GM23338 (cell line): ENCODE data around the gene MED27. TPM values are rescaled to one million over a fixed set of nuclear protein-coding genes. Genes with fewer than 3 reads are reported as not detected.

Experiments
- ATAC-seq: fragments of 200-7000 bp; cut with Tn5 transposase; 3 replicates; pipeline ENCODE4 v1.9.1; 2020
- DNase-seq: peaks from one replicate; pipeline ENCODE4 v3.0.0-alpha.2; 2015; ENCODE audit warnings: low spot score
- H2AFZ ChIP-seq: fragments of 200-600 bp; sonication (generic); 2 replicates; pipeline ENCODE4 v1.8.0; 2016; ENCODE audit warnings: antibody characterized with exemption, mild to moderate bottlenecking, moderate library complexity
- H3F3A ChIP-seq: fragments of 200-600 bp; sonication (generic); replicated peaks from 2 replicates; pipeline ENCODE4 v1.8.0; 2017; ENCODE audit warnings: antibody characterized with exemption, mixed run types, low read depth
- H3K27ac ChIP-seq: fragments of 200-600 bp; sonication (generic); 2 replicates; pipeline ENCODE4 v1.6.1; 2016; ENCODE audit warnings: low read depth
- H3K27me3 ChIP-seq: fragments of 200-600 bp; sonication (generic); 2 replicates; pipeline ENCODE4 v1.8.0; 2016; ENCODE audit warnings: mild to moderate bottlenecking, mixed run types, moderate library complexity; ENCODE audit not compliant: insufficient read depth
- H3K36me3 ChIP-seq: fragments of 200-600 bp; sonication (generic); 2 replicates; pipeline ENCODE4 v1.8.0; 2016; ENCODE audit warnings: mild to moderate bottlenecking; ENCODE audit not compliant: insufficient read depth
- H3K4me1 ChIP-seq: fragments of 200-600 bp; sonication (generic); 2 replicates; pipeline ENCODE4 v1.8.0; 2016; ENCODE audit warnings: mild to moderate bottlenecking, moderate library complexity; ENCODE audit not compliant: insufficient read depth
- H3K4me2 ChIP-seq: fragments of 200-600 bp; sonication (generic); 2 replicates; pipeline ENCODE4 v1.7.1; 2017; ENCODE audit warnings: mixed run types
- H3K4me3 ChIP-seq: fragments of 200-600 bp; sonication (generic); 2 replicates; pipeline ENCODE4 v1.6.1; 2016; ENCODE audit warnings: mixed run types
- H3K79me2 ChIP-seq: fragments of 200-600 bp; sonication (generic); replicated peaks from 2 replicates; pipeline ENCODE4 v1.8.0; 2017; ENCODE audit warnings: mild to moderate bottlenecking; ENCODE audit not compliant: insufficient read depth
- H3K9me2 ChIP-seq: fragments of 200-600 bp; sonication (generic); 2 replicates; pipeline ENCODE4 v1.8.0; 2017; ENCODE audit not compliant: insufficient read depth
- H4K20me1 ChIP-seq: fragments of 200-600 bp; sonication (generic); replicated peaks from 2 replicates; pipeline ENCODE4 v1.8.0; 2017; ENCODE audit warnings: mild to moderate bottlenecking; ENCODE audit not compliant: insufficient read depth
- H3K27ac Mint-ChIP-seq: 2 replicates; pipeline ENCODE4 v1.8.0; 2020; ENCODE audit warnings: inconsistent platforms, mild to moderate bottlenecking, moderate library complexity, mixed read lengths
- H3K27me3 Mint-ChIP-seq: 3 replicates; pipeline ENCODE4 v1.8.0; 2022; ENCODE audit warnings: low read depth, mild to moderate bottlenecking, moderate library complexity, mixed read lengths, inconsistent platforms; ENCODE audit not compliant: insufficient read depth, poor library complexity
- H3K36me3 Mint-ChIP-seq: 3 replicates; pipeline ENCODE4 v1.8.0; 2021; ENCODE audit warnings: low read depth, mild to moderate bottlenecking, inconsistent platforms, moderate library complexity, mixed read lengths
- H3K4me1 Mint-ChIP-seq: 3 replicates; pipeline ENCODE4 v1.8.0; 2020; ENCODE audit warnings: mild to moderate bottlenecking, inconsistent platforms, mixed read lengths
- H3K4me3 Mint-ChIP-seq: 3 replicates; pipeline ENCODE4 v1.8.0; 2021; ENCODE audit warnings: moderate library complexity, mild to moderate bottlenecking, inconsistent platforms, mixed read lengths
- H3K9me3 Mint-ChIP-seq: 3 replicates; pipeline ENCODE4 v1.8.0; 2020; ENCODE audit warnings: moderate library complexity, mild to moderate bottlenecking, inconsistent platforms, mixed read lengths
- CREB1 ChIP-seq: fragments of 250-450 bp; sonication (Bioruptor Pico); IDR thresholded peaks from 2 replicates; pipeline ENCODE4 v1.5.0; 2020; ENCODE audit warnings: low read depth, mild to moderate bottlenecking, moderate library complexity
- CTCF ChIP-seq, 2 experiments: fragments of 200-600 bp in 1 of 2; sonication (generic) in 1 of 2; conservative IDR thresholded peaks; 2 replicates each; pipeline versions ENCODE4 v1.5.1 to v1.6.1; 2016 to 2017; ENCODE audit warnings: antibody characterized with exemption in 2 of 2, low read depth in 2 of 2, mild to moderate bottlenecking in 2 of 2, moderate library complexity in 1 of 2
- EZH2 ChIP-seq: fragments of 200-600 bp; sonication (generic); IDR thresholded peaks from one replicate; pipeline ENCODE4 v1.8.0; 2017; ENCODE audit warnings: antibody characterized with exemption, mild to moderate bottlenecking, low read depth; ENCODE audit not compliant: unreplicated experiment
- EZH2phosphoT487 ChIP-seq: fragments of 200-600 bp; sonication (generic); IDR thresholded peaks from one replicate; pipeline ENCODE4 v1.8.1; 2018; ENCODE audit warnings: antibody characterized with exemption; ENCODE audit not compliant: unreplicated experiment
- JUNB ChIP-seq: IDR thresholded peaks from one replicate; pipeline ENCODE4 v1.6.1; 2016; ENCODE audit warnings: antibody characterized with exemption; ENCODE audit not compliant: unreplicated experiment
- NANOG ChIP-seq: IDR thresholded peaks from 2 replicates; pipeline ENCODE4 v1.6.1; 2016; ENCODE audit warnings: antibody characterized with exemption, borderline replicate concordance
- POLR2AphosphoS5 ChIP-seq: IDR thresholded peaks from 2 replicates; pipeline ENCODE4 v1.6.1; 2016; ENCODE audit warnings: antibody characterized with exemption, low read depth
- STAT1 ChIP-seq: IDR thresholded peaks from one replicate; pipeline ENCODE4 v1.6.1; 2016; ENCODE audit warnings: antibody characterized with exemption; ENCODE audit not compliant: unreplicated experiment
- ZNF114 ChIP-seq: fragments of 250-450 bp; sonication (Bioruptor Pico); IDR thresholded peaks from 2 replicates; pipeline ENCODE4 v1.5.0; 2020; ENCODE audit warnings: mild to moderate bottlenecking, moderate library complexity
- ZNF331 ChIP-seq: fragments of 250-450 bp; sonication (Bioruptor Pico); IDR thresholded peaks from 2 replicates; pipeline ENCODE4 v1.5.0; 2020; ENCODE audit warnings: low read depth, mild to moderate bottlenecking, moderate library complexity
- polyA plus RNA-seq: library from polyadenylated mRNA; unstranded; fragments of >200 nt; fragmentation: Nextera tagmentation; extraction: Ambion mirVana; gene quantifications from 2 replicates; pipeline ENCODE4 v1.2.1, GENCODE V29; 2016
- total RNA-seq: library from RNA; depleted of rRNA; stranded (reverse); fragments of >200 nt; shearing (Covaris generic); gene quantifications from 2 replicates; pipeline ENCODE4 v1.2.3, GENCODE V29; 2014
- TF ChIP-seq, protein P1 (sequence below): IDR thresholded peaks from 2 replicates; pipeline ENCODE4 v1.6.1; 2016; ENCODE audit warnings: antibody characterized with exemption
- TF ChIP-seq, protein P2 (sequence below): fragments of 250-450 bp; sonication (Bioruptor Pico); IDR thresholded peaks from 2 replicates; pipeline ENCODE4 v1.5.0; 2020; ENCODE audit warnings: mild to moderate bottlenecking, moderate library complexity
- TF ChIP-seq, protein P3 (sequence below): IDR thresholded peaks from one replicate; pipeline ENCODE4 v1.6.1; 2018; ENCODE audit warnings: antibody characterized with exemption; ENCODE audit not compliant: unreplicated experiment

Gene MED27
- total and polyA plus RNA-seq, 2 experiments from 2014 or later = 30.6 to 35.0 TPM

DNA sequence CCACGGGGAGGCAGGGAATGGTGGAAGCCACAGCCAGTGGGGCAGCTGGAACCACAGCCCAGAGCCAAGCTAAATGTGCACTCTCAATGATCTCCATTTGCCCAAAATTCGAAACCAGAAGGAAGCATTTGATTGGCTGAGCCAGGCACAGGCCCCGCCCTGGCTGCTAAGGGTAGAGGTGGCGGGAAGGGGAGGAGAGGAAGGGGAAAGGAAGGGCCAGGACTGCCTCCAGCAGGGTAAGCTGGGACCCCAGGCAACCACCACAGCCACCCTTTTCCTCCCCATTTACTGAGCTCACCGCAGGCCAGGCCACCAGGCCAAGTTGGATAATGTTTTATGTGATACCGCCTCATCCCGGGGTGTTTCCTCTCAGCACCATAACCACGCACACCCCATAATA is 239.4 kb downstream of the MED27 start:
- H3K27ac ChIP-seq = no peak overlapping the region
- H4K20me1 ChIP-seq = no peaks in the 10 kb centered on the region
- no peak for TF ChIP-seq POLR2AphosphoS5
- no peak for TF ChIP-seq JUNB
- no peak for TF ChIP-seq STAT1
- TF ChIP-seq CREB1 (CRISPR knock-in tag) = no peak
- TF ChIP-seq, protein P1, sequence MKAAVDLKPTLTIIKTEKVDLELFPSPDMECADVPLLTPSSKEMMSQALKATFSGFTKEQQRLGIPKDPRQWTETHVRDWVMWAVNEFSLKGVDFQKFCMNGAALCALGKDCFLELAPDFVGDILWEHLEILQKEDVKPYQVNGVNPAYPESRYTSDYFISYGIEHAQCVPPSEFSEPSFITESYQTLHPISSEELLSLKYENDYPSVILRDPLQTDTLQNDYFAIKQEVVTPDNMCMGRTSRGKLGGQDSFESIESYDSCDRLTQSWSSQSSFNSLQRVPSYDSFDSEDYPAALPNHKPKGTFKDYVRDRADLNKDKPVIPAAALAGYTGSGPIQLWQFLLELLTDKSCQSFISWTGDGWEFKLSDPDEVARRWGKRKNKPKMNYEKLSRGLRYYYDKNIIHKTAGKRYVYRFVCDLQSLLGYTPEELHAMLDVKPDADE = no peak
- TF ChIP-seq EZH2 = no peak
- TF ChIP-seq CTCF (conservative IDR thresholded peaks at IDR 0.05; ENCODE audit: low read depth in 2 of 2) = no peak
- no peak for TF ChIP-seq ZNF114 (CRISPR knock-in tag)
- TF ChIP-seq, protein P2, sequence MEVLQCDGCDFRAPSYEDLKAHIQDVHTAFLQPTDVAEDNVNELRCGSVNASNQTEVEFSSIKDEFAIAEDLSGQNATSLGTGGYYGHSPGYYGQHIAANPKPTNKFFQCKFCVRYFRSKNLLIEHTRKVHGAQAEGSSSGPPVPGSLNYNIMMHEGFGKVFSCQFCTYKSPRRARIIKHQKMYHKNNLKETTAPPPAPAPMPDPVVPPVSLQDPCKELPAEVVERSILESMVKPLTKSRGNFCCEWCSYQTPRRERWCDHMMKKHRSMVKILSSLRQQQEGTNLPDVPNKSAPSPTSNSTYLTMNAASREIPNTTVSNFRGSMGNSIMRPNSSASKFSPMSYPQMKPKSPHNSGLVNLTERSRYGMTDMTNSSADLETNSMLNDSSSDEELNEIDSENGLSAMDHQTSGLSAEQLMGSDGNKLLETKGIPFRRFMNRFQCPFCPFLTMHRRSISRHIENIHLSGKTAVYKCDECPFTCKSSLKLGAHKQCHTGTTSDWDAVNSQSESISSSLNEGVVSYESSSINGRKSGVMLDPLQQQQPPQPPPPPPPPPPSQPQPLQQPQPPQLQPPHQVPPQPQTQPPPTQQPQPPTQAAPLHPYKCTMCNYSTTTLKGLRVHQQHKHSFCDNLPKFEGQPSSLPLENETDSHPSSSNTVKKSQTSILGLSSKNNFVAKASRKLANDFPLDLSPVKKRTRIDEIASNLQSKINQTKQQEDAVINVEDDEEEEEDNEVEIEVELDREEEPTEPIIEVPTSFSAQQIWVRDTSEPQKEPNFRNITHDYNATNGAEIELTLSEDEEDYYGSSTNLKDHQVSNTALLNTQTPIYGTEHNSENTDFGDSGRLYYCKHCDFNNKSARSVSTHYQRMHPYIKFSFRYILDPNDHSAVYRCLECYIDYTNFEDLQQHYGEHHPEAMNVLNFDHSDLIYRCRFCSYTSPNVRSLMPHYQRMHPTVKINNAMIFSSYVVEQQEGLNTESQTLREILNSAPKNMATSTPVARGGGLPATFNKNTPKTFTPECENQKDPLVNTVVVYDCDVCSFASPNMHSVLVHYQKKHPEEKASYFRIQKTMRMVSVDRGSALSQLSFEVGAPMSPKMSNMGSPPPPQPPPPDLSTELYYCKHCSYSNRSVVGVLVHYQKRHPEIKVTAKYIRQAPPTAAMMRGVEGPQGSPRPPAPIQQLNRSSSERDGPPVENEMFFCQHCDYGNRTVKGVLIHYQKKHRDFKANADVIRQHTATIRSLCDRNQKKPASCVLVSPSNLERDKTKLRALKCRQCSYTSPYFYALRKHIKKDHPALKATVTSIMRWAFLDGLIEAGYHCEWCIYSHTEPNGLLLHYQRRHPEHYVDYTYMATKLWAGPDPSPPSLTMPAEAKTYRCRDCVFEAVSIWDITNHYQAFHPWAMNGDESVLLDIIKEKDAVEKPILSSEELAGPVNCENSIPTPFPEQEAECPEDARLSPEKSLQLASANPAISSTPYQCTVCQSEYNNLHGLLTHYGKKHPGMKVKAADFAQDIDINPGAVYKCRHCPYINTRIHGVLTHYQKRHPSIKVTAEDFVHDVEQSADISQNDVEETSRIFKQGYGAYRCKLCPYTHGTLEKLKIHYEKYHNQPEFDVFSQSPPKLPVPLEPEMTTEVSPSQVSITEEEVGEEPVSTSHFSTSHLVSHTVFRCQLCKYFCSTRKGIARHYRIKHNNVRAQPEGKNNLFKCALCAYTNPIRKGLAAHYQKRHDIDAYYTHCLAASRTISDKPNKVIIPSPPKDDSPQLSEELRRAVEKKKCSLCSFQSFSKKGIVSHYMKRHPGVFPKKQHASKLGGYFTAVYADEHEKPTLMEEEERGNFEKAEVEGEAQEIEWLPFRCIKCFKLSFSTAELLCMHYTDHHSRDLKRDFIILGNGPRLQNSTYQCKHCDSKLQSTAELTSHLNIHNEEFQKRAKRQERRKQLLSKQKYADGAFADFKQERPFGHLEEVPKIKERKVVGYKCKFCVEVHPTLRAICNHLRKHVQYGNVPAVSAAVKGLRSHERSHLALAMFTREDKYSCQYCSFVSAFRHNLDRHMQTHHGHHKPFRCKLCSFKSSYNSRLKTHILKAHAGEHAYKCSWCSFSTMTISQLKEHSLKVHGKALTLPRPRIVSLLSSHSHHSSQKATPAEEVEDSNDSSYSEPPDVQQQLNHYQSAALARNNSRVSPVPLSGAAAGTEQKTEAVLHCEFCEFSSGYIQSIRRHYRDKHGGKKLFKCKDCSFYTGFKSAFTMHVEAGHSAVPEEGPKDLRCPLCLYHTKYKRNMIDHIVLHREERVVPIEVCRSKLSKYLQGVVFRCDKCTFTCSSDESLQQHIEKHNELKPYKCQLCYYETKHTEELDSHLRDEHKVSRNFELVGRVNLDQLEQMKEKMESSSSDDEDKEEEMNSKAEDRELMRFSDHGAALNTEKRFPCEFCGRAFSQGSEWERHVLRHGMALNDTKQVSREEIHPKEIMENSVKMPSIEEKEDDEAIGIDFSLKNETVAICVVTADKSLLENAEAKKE (CRISPR knock-in tag) = no peak
- no peak for TF ChIP-seq ZNF331
- TF ChIP-seq NANOG = no peak
- TF ChIP-seq EZH2phosphoT487 = no peak
- TF ChIP-seq, protein P3, sequence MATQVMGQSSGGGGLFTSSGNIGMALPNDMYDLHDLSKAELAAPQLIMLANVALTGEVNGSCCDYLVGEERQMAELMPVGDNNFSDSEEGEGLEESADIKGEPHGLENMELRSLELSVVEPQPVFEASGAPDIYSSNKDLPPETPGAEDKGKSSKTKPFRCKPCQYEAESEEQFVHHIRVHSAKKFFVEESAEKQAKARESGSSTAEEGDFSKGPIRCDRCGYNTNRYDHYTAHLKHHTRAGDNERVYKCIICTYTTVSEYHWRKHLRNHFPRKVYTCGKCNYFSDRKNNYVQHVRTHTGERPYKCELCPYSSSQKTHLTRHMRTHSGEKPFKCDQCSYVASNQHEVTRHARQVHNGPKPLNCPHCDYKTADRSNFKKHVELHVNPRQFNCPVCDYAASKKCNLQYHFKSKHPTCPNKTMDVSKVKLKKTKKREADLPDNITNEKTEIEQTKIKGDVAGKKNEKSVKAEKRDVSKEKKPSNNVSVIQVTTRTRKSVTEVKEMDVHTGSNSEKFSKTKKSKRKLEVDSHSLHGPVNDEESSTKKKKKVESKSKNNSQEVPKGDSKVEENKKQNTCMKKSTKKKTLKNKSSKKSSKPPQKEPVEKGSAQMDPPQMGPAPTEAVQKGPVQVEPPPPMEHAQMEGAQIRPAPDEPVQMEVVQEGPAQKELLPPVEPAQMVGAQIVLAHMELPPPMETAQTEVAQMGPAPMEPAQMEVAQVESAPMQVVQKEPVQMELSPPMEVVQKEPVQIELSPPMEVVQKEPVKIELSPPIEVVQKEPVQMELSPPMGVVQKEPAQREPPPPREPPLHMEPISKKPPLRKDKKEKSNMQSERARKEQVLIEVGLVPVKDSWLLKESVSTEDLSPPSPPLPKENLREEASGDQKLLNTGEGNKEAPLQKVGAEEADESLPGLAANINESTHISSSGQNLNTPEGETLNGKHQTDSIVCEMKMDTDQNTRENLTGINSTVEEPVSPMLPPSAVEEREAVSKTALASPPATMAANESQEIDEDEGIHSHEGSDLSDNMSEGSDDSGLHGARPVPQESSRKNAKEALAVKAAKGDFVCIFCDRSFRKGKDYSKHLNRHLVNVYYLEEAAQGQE = no peak
- H3K4me1 ChIP-seq = peaks cover 2% of the 10 kb centered on the region; the same call in 1 of the 2 replicates
- Mint-ChIP-seq H3K27ac (no peak overlapping the region), H3K4me3 (no peak overlapping the region), H3K9me3 (no peaks in the 10 kb centered on the region), H3K4me1 (peaks cover 11% of the 10 kb centered on the region), H3K36me3 (no peaks in the 10 kb centered on the region), H3K27me3 (peaks cover 8% of the 10 kb centered on the region)
- H3K9me2 ChIP-seq = no peaks in the 10 kb centered on the region
- no peak for ATAC-seq
- H2AFZ ChIP-seq = no peak overlapping the region
- DNase-seq = peak; percentile 34
- no peaks in the 10 kb centered on the region for H3K79me2 ChIP-seq
- no peaks in the 10 kb centered on the region for H3F3A ChIP-seq
- no peaks in the 10 kb centered on the region for H3K36me3 ChIP-seq
- H3K4me2 ChIP-seq = no peak overlapping the region
- H3K27me3 ChIP-seq = no peaks in the 10 kb centered on the region
- no peak overlapping the region for H3K4me3 ChIP-seq
